ENCODE results near the gene SLC35E1.

The SLC35E1 gene
- 73.4 to 91.3 (median 82.0) reads per million in 3 donors for total RNA-seq

DNA sequence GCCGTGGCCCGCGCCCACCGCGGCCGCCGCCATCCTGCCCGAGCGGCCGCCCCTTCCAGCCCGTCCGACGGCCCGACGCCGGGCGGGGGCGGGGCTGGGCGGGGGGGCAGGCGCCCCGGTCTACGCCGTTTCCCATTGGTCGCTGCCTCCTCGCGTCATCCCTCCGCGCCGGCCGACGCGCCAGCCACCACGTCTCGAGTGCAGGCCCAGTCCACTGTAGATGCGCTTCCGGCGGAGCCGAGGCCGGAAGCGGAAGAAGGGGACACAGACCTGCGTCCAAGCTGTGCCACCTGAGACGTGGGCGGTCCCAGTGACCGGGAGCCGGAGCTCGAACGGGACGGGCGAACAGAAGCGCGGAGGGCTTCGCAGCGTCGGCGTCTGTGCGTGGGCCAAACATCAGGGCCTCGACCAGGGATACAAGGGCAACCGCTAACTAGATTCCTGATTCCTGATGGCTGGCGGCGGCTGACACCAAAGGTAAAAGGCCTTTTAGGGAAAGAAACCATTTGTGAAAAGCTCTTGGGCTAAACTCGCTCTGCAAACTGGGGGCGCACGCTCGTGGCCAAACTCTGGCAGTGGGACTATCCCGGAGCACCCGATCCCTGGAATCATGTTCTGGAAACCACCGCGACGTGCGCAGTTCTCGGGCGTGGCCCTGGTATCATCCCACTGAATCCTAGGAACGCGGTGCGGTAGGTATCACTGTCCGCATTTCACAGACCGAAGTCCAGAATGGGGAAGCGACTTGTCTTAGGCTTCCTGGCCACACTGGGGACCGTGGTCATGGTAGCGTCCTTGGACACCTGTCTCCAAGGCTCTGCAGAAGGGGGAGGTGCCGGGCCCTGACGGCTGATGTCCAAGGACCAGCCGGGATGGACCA lies at the start of gene SLC35E1:
TSS of gene SLC35E1 (minus strand) at position 84 of the 880 bp plus-strand sequence. CDS start at position 33, 51 bp downstream.
- peak within 1 kb of the TSS; percentile 89 for H3K4me3 ChIP-seq (ENCODE audit: insufficient read depth, low read depth, low read length, poor library complexity, severe bottlenecking)
- peaks cover 29% of the 10 kb centered on the region for H3K4me1 ChIP-seq (ENCODE audit: control insufficient read depth, insufficient read depth, low read length, poor library complexity, severe bottlenecking)
- no peaks in the 10 kb centered on the region for H3K27me3 ChIP-seq (replicated peaks; ENCODE audit: control insufficient read depth, insufficient read depth, low read length, poor library complexity, severe bottlenecking)
- DNase-seq = peak; percentile 83 to 89 (median 86)
- H3K36me3 ChIP-seq (ENCODE audit: control insufficient read depth, insufficient read depth, low read length) = peaks cover 27% of the 10 kb centered on the region
- no peaks in the 10 kb centered on the region for H3K9me3 ChIP-seq (ENCODE audit: control insufficient read depth, low read length)
- peak within 1 kb of the TSS; percentile 92 for H3K27ac ChIP-seq (ENCODE audit: insufficient read depth, low read length, poor library complexity, severe bottlenecking)

DNA sequence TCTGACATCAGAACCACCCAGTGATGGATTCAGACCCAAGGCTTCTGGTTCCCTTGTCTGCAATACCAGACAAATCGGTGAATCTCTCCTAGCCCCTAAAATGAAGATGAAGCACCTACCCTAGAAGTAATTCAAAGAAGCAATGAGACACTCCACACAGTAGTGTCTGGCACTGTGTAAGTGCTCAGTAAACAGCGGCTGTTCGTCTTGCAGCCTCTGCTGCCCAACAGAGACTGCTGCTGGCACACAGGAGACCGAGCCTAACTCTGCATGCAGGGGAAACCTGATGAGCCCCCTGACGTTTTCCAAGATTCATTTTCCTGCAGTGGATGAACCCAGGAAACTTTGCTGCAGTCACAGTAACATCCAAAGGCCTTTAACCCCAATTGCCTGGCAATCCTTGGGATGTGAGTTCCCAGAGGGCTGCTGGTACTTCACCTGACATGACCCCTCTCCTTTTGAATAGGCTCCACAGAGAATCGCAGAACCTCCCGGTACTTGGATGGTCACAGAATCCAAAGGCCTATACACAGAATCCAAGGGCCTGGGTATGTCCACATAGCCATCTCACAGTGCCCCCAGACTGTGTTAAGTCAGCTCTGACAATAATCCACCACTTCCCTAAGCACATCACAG lies 49.1 kb upstream of the SLC35E1 start:
- Histone ChIP-seq H3K4me1 (ENCODE audit: control insufficient read depth, insufficient read depth, low read length, poor library complexity, severe bottlenecking) (peaks cover 5% of the 10 kb centered on the region), H3K27ac (ENCODE audit: insufficient read depth, low read length, poor library complexity, severe bottlenecking) (no peak overlapping the region), H3K27me3 (replicated peaks; ENCODE audit: control insufficient read depth, insufficient read depth, low read length, poor library complexity, severe bottlenecking) (no peaks in the 10 kb centered on the region), H3K4me3 (ENCODE audit: insufficient read depth, low read depth, low read length, poor library complexity, severe bottlenecking) (no peak overlapping the region), H3K9me3 (ENCODE audit: control insufficient read depth, low read length) (no peaks in the 10 kb centered on the region), H3K36me3 (ENCODE audit: control insufficient read depth, insufficient read depth, low read length) (peaks cover 8% of the 10 kb centered on the region)
- no peak for DNase-seq

DNA sequence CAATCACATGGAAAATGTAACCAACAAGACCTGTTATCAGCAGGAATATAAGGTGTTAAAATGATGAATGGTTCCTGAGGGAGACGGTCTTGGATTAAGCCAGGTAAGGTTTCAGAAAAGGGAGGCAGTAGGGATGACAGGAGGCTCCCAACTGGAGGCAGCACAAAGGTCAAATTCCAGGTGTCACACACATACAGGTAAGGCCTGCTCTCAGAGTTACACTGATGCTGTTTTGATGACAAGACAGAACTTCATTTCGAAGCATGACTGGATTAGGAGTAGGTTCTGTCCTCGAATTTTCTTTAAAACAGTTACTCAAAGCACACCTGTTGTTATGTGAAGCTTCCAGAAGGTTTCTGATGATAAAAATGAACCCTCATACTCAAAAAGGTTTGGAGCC lies 48.4 kb upstream of the SLC35E1 start:
- Histone ChIP-seq H3K27ac (ENCODE audit: insufficient read depth, low read length, poor library complexity, severe bottlenecking) (no peak overlapping the region), H3K4me1 (ENCODE audit: control insufficient read depth, insufficient read depth, low read length, poor library complexity, severe bottlenecking) (peaks cover 6% of the 10 kb centered on the region), H3K27me3 (replicated peaks; ENCODE audit: control insufficient read depth, insufficient read depth, low read length, poor library complexity, severe bottlenecking) (no peaks in the 10 kb centered on the region), H3K36me3 (ENCODE audit: control insufficient read depth, insufficient read depth, low read length) (peaks cover 3% of the 10 kb centered on the region), H3K9me3 (ENCODE audit: control insufficient read depth, low read length) (no peaks in the 10 kb centered on the region), H3K4me3 (ENCODE audit: insufficient read depth, low read depth, low read length, poor library complexity, severe bottlenecking) (no peak overlapping the region)
- DNase-seq = no peak

DNA sequence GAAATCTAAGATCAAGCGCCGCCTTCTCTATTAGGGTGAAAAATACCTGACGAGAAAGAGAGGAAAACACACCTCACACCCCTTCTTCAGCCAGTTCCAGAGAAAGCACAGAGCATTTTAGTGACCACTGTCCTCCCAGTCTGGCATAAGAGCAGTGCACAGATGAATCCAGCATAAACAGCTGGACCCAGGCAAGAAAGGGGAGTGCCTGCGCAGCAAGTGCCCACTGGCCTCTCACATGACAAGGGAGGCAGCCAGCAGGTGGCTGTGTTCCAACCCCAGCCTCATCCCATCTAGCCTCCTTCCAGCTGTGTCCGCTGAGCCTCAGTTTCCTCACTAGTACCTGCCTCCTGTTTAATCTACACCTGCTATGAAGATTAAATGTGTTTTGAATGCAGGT lies 47.8 kb upstream of the SLC35E1 start:
- Histone ChIP-seq H3K9me3 (ENCODE audit: control insufficient read depth, low read length) (no peaks in the 10 kb centered on the region), H3K4me3 (ENCODE audit: insufficient read depth, low read depth, low read length, poor library complexity, severe bottlenecking) (no peak overlapping the region), H3K27ac (ENCODE audit: insufficient read depth, low read length, poor library complexity, severe bottlenecking) (no peak overlapping the region), H3K36me3 (ENCODE audit: control insufficient read depth, insufficient read depth, low read length) (no peaks in the 10 kb centered on the region), H3K4me1 (ENCODE audit: control insufficient read depth, insufficient read depth, low read length, poor library complexity, severe bottlenecking) (peaks cover 6% of the 10 kb centered on the region), H3K27me3 (replicated peaks; ENCODE audit: control insufficient read depth, insufficient read depth, low read length, poor library complexity, severe bottlenecking) (no peaks in the 10 kb centered on the region)
- DNase-seq = no peak

DNA sequence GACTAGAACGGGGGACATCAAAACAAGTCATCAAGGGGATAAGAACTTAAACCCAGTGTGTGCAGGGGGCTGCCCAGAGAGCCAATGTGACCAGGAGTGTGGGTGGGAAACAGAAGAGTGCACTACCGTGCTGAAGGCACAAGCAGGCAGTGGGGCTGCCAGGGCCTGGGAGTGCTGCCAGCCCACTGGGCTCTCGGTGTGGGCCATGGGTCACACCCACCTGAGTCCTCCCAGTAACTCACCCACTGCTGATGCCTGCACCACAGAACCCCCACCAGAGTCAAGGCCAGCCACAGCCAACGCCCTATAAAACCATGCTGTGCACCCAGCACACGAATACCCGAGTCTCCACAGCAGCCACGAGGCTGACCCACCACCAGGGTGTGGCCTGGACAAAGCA lies 47.2 kb upstream of the SLC35E1 start:
- DNase-seq = no peak
- H3K27me3 ChIP-seq (replicated peaks; ENCODE audit: control insufficient read depth, insufficient read depth, low read length, poor library complexity, severe bottlenecking) = no peaks in the 10 kb centered on the region
- H3K9me3 ChIP-seq (ENCODE audit: control insufficient read depth, low read length) = no peaks in the 10 kb centered on the region
- H3K36me3 ChIP-seq (ENCODE audit: control insufficient read depth, insufficient read depth, low read length) = no peaks in the 10 kb centered on the region
- no peak overlapping the region for H3K27ac ChIP-seq (ENCODE audit: insufficient read depth, low read length, poor library complexity, severe bottlenecking)
- H3K4me1 ChIP-seq (ENCODE audit: control insufficient read depth, insufficient read depth, low read length, poor library complexity, severe bottlenecking) = peaks cover 8% of the 10 kb centered on the region
- H3K4me3 ChIP-seq (ENCODE audit: insufficient read depth, low read depth, low read length, poor library complexity, severe bottlenecking) = no peak overlapping the region

DNA sequence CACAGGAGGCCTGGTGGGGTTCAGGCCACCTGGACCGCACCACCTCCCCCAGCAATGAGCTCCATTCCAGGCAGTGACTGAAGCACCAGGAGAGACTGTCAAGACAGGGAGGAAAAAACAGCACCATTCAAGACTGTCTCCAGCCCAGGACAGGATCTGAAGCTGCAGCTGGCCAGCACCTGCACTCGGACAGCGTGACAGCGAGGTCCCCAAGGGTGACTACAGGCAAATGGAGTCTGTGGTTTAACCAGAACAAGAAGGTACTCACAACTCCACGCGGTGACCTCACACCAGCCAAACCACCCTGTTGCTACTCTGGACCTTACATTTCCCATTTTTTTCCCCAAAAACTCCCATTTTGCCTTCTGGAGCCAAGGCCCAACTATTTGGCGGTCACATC lies 46.0 kb upstream of the SLC35E1 start:
- Histone ChIP-seq H3K27me3 (replicated peaks; ENCODE audit: control insufficient read depth, insufficient read depth, low read length, poor library complexity, severe bottlenecking) (no peaks in the 10 kb centered on the region), H3K4me1 (ENCODE audit: control insufficient read depth, insufficient read depth, low read length, poor library complexity, severe bottlenecking) (peaks cover 8% of the 10 kb centered on the region), H3K9me3 (ENCODE audit: control insufficient read depth, low read length) (no peaks in the 10 kb centered on the region), H3K4me3 (ENCODE audit: insufficient read depth, low read depth, low read length, poor library complexity, severe bottlenecking) (no peak overlapping the region), H3K36me3 (ENCODE audit: control insufficient read depth, insufficient read depth, low read length) (no peaks in the 10 kb centered on the region), H3K27ac (ENCODE audit: insufficient read depth, low read length, poor library complexity, severe bottlenecking) (no peak overlapping the region)
- no peak for DNase-seq

DNA sequence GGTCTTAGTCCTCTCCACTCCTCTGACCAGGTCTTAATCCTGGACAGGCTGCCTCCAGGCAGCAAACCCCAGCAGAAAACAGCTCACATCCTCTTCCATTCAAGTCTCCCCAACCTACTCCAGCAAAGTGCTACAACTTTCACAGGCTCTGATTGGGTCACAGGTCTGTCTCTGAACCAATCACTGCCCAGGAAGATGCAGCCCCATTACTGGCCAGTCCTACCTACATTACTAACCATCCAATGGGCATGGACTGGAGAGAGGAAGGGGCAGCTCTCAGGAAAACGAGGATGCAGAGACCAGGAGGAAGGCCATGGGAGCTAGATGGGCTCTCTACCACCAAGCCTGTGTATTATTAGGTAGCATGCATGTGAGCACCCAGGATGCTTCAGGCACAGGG lies 43.6 kb upstream of the SLC35E1 start:
- H3K4me3 ChIP-seq (ENCODE audit: insufficient read depth, low read depth, low read length, poor library complexity, severe bottlenecking) = no peak overlapping the region
- no peak for DNase-seq
- no peak overlapping the region for H3K27ac ChIP-seq (ENCODE audit: insufficient read depth, low read length, poor library complexity, severe bottlenecking)
- H3K4me1 ChIP-seq (ENCODE audit: control insufficient read depth, insufficient read depth, low read length, poor library complexity, severe bottlenecking) = peaks cover 8% of the 10 kb centered on the region
- no peaks in the 10 kb centered on the region for H3K27me3 ChIP-seq (replicated peaks; ENCODE audit: control insufficient read depth, insufficient read depth, low read length, poor library complexity, severe bottlenecking)
- no peaks in the 10 kb centered on the region for H3K9me3 ChIP-seq (ENCODE audit: control insufficient read depth, low read length)
- no peaks in the 10 kb centered on the region for H3K36me3 ChIP-seq (ENCODE audit: control insufficient read depth, insufficient read depth, low read length)

DNA sequence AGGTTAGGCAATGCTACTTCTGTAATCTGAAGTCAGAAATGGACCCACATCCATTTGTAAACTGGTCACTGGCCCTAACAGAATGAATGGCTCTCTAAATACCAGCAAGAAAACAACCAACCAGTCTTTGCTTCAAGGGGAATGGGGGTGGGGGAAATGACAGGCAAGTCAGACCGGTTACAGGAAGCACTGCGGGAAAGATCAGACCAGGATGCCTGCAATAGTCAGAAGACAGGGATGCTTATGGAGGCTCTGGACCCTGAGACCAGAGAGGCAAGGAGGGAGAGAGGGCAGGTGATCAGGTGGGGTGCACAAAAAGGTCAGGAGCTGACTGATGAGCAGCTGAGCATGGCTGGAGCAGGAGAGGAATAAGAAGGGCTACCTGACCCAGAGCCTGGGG lies 42.7 kb upstream of the SLC35E1 start:
- DNase-seq = no peak
- H3K4me3 ChIP-seq (ENCODE audit: insufficient read depth, low read depth, low read length, poor library complexity, severe bottlenecking) = no peak overlapping the region
- H3K27me3 ChIP-seq (replicated peaks; ENCODE audit: control insufficient read depth, insufficient read depth, low read length, poor library complexity, severe bottlenecking) = no peaks in the 10 kb centered on the region
- H3K9me3 ChIP-seq (ENCODE audit: control insufficient read depth, low read length) = no peaks in the 10 kb centered on the region
- no peaks in the 10 kb centered on the region for H3K36me3 ChIP-seq (ENCODE audit: control insufficient read depth, insufficient read depth, low read length)
- no peak overlapping the region for H3K27ac ChIP-seq (ENCODE audit: insufficient read depth, low read length, poor library complexity, severe bottlenecking)
- H3K4me1 ChIP-seq (ENCODE audit: control insufficient read depth, insufficient read depth, low read length, poor library complexity, severe bottlenecking) = peaks cover 11% of the 10 kb centered on the region

DNA sequence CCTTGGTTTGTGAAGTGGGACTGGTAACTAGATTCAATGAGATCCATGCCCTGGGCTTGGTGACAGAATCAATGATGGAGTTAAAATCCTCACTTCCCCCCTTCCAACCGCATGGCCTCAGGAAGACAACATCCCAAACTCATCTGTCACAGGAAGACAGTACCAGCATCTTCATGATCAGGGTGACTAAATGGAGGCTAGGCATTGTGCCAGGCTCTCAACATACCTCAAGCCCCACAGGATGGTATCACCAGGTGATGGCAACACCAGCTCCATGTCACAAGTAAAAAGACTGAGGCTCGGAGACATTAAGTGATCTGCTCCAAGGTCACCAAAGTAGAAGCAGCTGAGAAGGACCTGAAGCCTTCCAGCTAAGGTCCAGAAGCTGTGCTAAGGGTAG lies 41.6 kb upstream of the SLC35E1 start:
- Histone ChIP-seq H3K27me3 (replicated peaks; ENCODE audit: control insufficient read depth, insufficient read depth, low read length, poor library complexity, severe bottlenecking) (no peaks in the 10 kb centered on the region), H3K4me3 (ENCODE audit: insufficient read depth, low read depth, low read length, poor library complexity, severe bottlenecking) (no peak overlapping the region), H3K27ac (ENCODE audit: insufficient read depth, low read length, poor library complexity, severe bottlenecking) (no peak overlapping the region), H3K9me3 (ENCODE audit: control insufficient read depth, low read length) (no peaks in the 10 kb centered on the region), H3K4me1 (ENCODE audit: control insufficient read depth, insufficient read depth, low read length, poor library complexity, severe bottlenecking) (peaks cover 11% of the 10 kb centered on the region), H3K36me3 (ENCODE audit: control insufficient read depth, insufficient read depth, low read length) (no peaks in the 10 kb centered on the region)
- no peak for DNase-seq

DNA sequence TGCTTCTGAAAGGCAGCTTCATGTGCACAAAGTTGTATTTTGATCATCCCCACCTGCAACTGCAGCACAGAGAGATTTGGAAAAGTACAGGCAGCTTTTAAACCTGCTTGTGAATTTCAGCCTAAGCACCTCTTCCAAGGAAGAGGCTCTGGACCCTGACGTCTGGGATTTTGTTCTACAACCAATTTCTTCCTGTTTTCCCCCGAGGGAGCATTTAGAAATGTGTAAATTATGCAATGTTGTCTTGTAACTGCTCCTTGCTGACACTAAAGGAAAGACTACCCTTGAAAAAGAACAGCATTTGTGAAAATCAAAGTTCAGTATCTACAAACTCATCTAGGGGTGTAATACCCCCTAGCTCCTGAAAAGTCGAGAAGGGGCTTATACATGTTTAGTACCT lies 40.4 kb upstream of the SLC35E1 start:
- Histone ChIP-seq H3K9me3 (ENCODE audit: control insufficient read depth, low read length) (no peaks in the 10 kb centered on the region), H3K4me1 (ENCODE audit: control insufficient read depth, insufficient read depth, low read length, poor library complexity, severe bottlenecking) (peaks cover 11% of the 10 kb centered on the region), H3K27ac (ENCODE audit: insufficient read depth, low read length, poor library complexity, severe bottlenecking) (no peak overlapping the region), H3K36me3 (ENCODE audit: control insufficient read depth, insufficient read depth, low read length) (no peaks in the 10 kb centered on the region), H3K27me3 (replicated peaks; ENCODE audit: control insufficient read depth, insufficient read depth, low read length, poor library complexity, severe bottlenecking) (no peaks in the 10 kb centered on the region), H3K4me3 (ENCODE audit: insufficient read depth, low read depth, low read length, poor library complexity, severe bottlenecking) (no peak overlapping the region)
- DNase-seq = no peak

All from effector memory CD4-positive, alpha-beta T cell (primary cell).